PFSK-1 (cell line): Measurements from ENCODE around the gene MGAT3.

Source experiments
- FOXP2 ChIP-seq: optimal IDR thresholded peaks from 2 replicates; pipeline ENCODE3; 2011; ENCODE audit warnings: borderline replicate concordance, control low read depth, inconsistent platforms; ENCODE audit not compliant: insufficient read depth; ENCODE audit errors: extremely low read length, extremely low read depth
- POLR2AphosphoS5 ChIP-seq: IDR thresholded peaks from 2 replicates; pipeline ENCODE4 v1.6.1; 2012; ENCODE audit warnings: low read depth, mild to moderate bottlenecking, control low read depth, low read length, moderate library complexity
- SIN3A ChIP-seq: IDR thresholded peaks from 2 replicates; pipeline ENCODE4 v1.6.1; 2012; ENCODE audit warnings: mild to moderate bottlenecking, low read length, moderate library complexity, borderline replicate concordance; ENCODE audit not compliant: insufficient read depth
- TAF1 ChIP-seq: IDR thresholded peaks from 2 replicates; pipeline ENCODE4 v1.6.1; 2012; ENCODE audit warnings: low read length, control low read depth, borderline replicate concordance; ENCODE audit not compliant: insufficient read depth
- TF ChIP-seq, protein P1 (sequence below), 2 experiments: IDR thresholded peaks; 2 replicates each; pipeline versions ENCODE4 v1.6.1 to v1.8.0; 2011 to 2012; ENCODE audit warnings: low read depth in 2 of 2, low read length in 2 of 2, control low read depth in 1 of 2, inconsistent platforms in 1 of 2, mild to moderate bottlenecking in 1 of 2, moderate library complexity in 1 of 2; ENCODE audit not compliant: insufficient read depth in 1 of 2

The MGAT3 gene

DNA sequence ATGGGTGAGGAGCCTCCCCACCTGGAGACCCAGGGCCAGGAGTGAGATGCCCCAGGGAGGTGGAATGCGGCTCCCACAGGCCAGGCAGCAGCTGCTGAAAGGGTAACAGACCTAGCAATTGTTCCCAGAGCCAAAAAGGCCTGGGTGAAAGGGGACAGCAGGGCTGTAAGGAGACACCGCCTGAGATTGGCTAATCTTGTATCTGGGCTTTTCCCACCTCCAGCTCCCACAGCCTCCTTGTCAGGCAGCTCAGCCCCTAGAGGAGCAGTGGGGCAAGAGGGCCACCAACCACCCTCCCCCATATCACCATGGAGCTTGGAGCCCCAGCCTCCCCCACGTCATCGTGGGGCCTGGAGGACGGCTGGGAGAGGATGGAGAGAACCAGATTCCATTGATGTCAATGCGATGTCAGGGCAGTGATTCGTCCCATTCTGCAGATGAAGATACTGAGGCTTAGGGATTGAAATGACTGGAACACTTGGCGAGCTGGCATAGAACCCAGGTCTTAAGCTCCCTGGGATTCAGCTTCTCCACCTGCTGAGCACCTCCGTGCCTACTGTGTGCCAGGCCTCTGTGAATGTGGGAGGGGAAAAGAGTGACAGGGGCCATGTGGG is 2.9 kb upstream of the MGAT3 start:
- no peak for TF ChIP-seq FOXP2
- no peak for TF ChIP-seq TAF1
- TF ChIP-seq POLR2AphosphoS5 = no peak
- TF ChIP-seq, protein P1, sequence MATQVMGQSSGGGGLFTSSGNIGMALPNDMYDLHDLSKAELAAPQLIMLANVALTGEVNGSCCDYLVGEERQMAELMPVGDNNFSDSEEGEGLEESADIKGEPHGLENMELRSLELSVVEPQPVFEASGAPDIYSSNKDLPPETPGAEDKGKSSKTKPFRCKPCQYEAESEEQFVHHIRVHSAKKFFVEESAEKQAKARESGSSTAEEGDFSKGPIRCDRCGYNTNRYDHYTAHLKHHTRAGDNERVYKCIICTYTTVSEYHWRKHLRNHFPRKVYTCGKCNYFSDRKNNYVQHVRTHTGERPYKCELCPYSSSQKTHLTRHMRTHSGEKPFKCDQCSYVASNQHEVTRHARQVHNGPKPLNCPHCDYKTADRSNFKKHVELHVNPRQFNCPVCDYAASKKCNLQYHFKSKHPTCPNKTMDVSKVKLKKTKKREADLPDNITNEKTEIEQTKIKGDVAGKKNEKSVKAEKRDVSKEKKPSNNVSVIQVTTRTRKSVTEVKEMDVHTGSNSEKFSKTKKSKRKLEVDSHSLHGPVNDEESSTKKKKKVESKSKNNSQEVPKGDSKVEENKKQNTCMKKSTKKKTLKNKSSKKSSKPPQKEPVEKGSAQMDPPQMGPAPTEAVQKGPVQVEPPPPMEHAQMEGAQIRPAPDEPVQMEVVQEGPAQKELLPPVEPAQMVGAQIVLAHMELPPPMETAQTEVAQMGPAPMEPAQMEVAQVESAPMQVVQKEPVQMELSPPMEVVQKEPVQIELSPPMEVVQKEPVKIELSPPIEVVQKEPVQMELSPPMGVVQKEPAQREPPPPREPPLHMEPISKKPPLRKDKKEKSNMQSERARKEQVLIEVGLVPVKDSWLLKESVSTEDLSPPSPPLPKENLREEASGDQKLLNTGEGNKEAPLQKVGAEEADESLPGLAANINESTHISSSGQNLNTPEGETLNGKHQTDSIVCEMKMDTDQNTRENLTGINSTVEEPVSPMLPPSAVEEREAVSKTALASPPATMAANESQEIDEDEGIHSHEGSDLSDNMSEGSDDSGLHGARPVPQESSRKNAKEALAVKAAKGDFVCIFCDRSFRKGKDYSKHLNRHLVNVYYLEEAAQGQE (IDR thresholded peaks at IDR 0.05; ENCODE audit: insufficient read depth in 1 of 2, low read depth in 2 of 2, low read length in 2 of 2) = no peak
- TF ChIP-seq SIN3A = no peak

DNA sequence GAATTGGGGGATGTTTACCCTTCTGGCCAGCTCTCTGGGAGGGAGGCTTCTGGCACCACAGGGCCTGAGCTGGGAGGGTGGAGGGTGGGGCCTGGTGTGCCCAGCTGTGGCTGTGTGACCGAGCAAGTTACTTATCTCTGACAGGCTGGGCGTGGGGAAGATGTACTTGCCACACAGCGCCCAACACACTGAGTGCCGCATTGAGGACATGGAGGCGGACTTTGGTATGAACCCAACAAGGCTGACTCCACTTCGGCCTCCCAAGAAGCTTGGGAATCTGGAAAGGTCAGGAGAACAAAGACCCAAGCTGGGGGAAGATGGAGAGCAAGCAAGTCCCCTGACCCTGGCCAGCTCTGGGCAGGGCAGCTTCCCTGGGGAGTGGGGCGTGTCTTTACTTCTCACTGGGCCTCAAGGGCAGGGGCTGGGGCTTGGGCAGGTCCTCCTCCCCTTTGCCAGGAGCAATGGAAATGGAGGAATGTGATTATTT is 2.4 kb upstream of the MGAT3 start:
- TF ChIP-seq SIN3A (no peak), TAF1 (no peak), FOXP2 (no peak), POLR2AphosphoS5 (no peak)
- TF ChIP-seq, protein P1 (IDR thresholded peaks at IDR 0.05; ENCODE audit: insufficient read depth in 1 of 2, low read depth in 2 of 2, low read length in 2 of 2) = no peak

DNA sequence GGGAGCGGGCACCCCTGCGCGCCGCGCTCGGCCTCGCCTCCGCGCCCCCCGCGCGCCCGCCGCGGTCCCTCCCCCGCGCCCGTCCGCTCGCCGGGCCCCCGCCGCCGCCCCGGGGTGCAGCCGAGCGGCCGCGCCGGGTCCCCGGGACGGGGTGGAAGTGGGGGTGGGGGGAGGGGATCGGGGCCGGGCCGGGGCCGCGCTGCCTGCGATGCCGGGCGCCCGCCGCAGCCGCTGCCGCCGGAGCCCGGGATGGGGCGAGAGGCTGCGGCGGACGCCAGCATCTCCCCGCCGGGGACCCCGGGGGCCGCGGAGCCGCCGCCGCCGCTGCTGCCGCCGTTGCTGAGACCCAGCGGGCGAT is 365 bp downstream of the MGAT3 start:
- TF ChIP-seq FOXP2 = no peak
- TF ChIP-seq, protein P1 (IDR thresholded peaks at IDR 0.05; ENCODE audit: insufficient read depth in 1 of 2, low read depth in 2 of 2, low read length in 2 of 2) = no peak
- no peak for TF ChIP-seq POLR2AphosphoS5
- no peak for TF ChIP-seq SIN3A
- TF ChIP-seq TAF1 = no peak

DNA sequence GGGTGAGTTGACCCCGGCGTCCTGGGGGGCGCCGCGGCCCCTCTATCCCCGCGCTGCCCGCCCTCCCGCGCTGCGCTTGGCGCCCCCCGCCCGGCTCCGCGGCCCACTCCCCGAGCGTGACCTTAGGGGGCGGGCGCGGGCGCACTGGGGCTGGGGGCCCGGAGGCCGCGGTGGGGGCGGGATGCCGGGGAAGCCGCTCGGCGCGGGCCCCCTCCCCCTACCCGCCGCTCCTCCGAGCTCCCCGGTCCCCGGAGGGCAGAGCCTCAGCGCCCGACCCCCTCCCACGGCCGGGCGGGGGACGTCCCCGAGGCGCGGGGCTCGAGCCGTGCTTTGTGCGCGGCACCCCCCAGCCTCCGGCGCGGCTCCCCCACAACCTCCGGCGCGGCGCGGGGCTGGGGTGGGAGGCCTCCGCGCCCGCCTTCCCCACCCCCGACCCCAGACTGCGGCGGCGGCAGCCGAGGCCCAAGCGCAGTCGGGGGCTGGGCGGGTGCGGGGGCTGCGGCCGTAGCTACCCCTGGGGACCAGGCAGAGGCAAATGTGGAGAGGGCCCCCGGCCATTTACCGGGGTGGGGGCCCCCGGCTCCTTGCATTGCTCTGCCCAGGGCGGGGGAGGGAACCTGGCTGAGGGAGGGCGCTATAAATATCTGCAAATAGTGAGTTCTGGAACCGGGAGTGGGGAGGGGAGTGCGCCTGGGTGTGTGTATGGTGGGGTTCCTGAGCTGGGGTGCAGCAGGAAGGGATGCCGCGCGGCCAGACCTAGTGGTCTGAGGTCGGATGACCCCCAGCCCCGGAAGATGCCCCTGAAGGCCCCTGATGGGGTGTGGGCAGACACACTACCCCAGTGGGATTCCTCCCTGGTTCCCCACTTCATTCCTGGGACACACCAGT is 988 bp downstream of the MGAT3 start:
- TF ChIP-seq, protein P1 (IDR thresholded peaks at IDR 0.05; ENCODE audit: insufficient read depth in 1 of 2, low read depth in 2 of 2, low read length in 2 of 2) = no peak
- TF ChIP-seq SIN3A (no peak), TAF1 (no peak), FOXP2 (no peak), POLR2AphosphoS5 (no peak)
